Measurements from ENCODE around the gene SNX8.
"Not testable (repeated sequence)": the region's sequence is repeated elsewhere in the genome, so short reads cannot be mapped to it uniquely, and the experiment has no call there.

SNX8 gene

GRCh38 chr7:2290877-2291276 is 23.4 kb downstream of the SNX8 start:
- DNase-seq (ENCODE audit: low read depth in 3 of 3), result no peak

- no peak for DNase-seq (ENCODE audit: low read depth in 3 of 3)
These were observed 24.6 kb downstream of the SNX8 start for GRCh38 chr7:2289621-2290020.

- no peak for DNase-seq (ENCODE audit: low read depth in 3 of 3)
These were observed 25.1 kb downstream of the SNX8 start for GRCh38 chr7:2289111-2289586.

GRCh38 chr7:2288503-2288902 is 25.7 kb downstream of the SNX8 start:
- no peak for DNase-seq (ENCODE audit: low read depth in 3 of 3)

GRCh38 chr7:2287745-2288144 is 26.5 kb downstream of the SNX8 start:
- DNase-seq (ENCODE audit: low read depth in 3 of 3), result no peak

- DNase-seq (ENCODE audit: low read depth in 3 of 3), result no peak
These were observed 31.2 kb downstream of the SNX8 start for GRCh38 chr7:2283074-2283473.

- DNase-seq (ENCODE audit: low read depth in 3 of 3), result no peak
These were observed 32.0 kb downstream of the SNX8 start for GRCh38 chr7:2282185-2282751.

GRCh38 chr7:2281541-2281940 is 32.7 kb downstream of the SNX8 start:
- DNase-seq (ENCODE audit: low read depth in 3 of 3), result no peak

- DNase-seq (ENCODE audit: low read depth in 3 of 3), result no peak
These were observed 33.8 kb downstream of the SNX8 start for GRCh38 chr7:2280424-2280823.

- no peak for DNase-seq (ENCODE audit: low read depth in 3 of 3)
These were observed 34.3 kb downstream of the SNX8 start for GRCh38 chr7:2279896-2280295.

- no peak for DNase-seq (ENCODE audit: low read depth in 3 of 3)
These were observed 36.2 kb downstream of the SNX8 start for GRCh38 chr7:2278026-2278425.

GRCh38 chr7:2276107-2276506 is 38.1 kb downstream of the SNX8 start:
- DNase-seq (ENCODE audit: low read depth in 3 of 3), result no peak

- no peak for DNase-seq (ENCODE audit: low read depth in 3 of 3)
These were observed 39.1 kb downstream of the SNX8 start for GRCh38 chr7:2275101-2275500.

- DNase-seq (ENCODE audit: low read depth in 3 of 3), result no peak
These were observed 39.6 kb downstream of the SNX8 start for GRCh38 chr7:2274666-2275065.

GRCh38 chr7:2273866-2274265 is 40.4 kb downstream of the SNX8 start:
- DNase-seq (ENCODE audit: low read depth in 3 of 3), result no peak

GRCh38 chr7:2272031-2272430 is 42.2 kb downstream of the SNX8 start:
- no peak for DNase-seq (ENCODE audit: low read depth in 3 of 3)

GRCh38 chr7:2271273-2272026 is 42.8 kb downstream of the SNX8 start:
- DNase-seq (ENCODE audit: low read depth in 3 of 3), result no peak

GRCh38 chr7:2270495-2270894 is 43.7 kb downstream of the SNX8 start:
- DNase-seq (ENCODE audit: low read depth in 3 of 3), result no peak

- no peak for DNase-seq (ENCODE audit: low read depth in 3 of 3)
These were observed 44.2 kb downstream of the SNX8 start for GRCh38 chr7:2269991-2270460.

- not testable (repeated sequence) for DNase-seq (ENCODE audit: low read depth in 3 of 3)
These were observed 44.9 kb downstream of the SNX8 start for GRCh38 chr7:2269089-2269990.

GRCh38 chr7:2266911-2267310 is 47.3 kb downstream of the SNX8 start:
- no peak for DNase-seq (ENCODE audit: low read depth in 3 of 3)

- no peak for DNase-seq (ENCODE audit: low read depth in 3 of 3)
These were observed 50.1 kb downstream of the SNX8 start for GRCh38 chr7:2264158-2264557.

All from stimulated activated CD4-positive, alpha-beta T cell treated with anti-CD3 and anti-CD28 coated beads, TNF-alpha, amount 100 ng/mL, for 48 hours (primary cell).